ENCODE data around the gene CXCL11.

DNA sequence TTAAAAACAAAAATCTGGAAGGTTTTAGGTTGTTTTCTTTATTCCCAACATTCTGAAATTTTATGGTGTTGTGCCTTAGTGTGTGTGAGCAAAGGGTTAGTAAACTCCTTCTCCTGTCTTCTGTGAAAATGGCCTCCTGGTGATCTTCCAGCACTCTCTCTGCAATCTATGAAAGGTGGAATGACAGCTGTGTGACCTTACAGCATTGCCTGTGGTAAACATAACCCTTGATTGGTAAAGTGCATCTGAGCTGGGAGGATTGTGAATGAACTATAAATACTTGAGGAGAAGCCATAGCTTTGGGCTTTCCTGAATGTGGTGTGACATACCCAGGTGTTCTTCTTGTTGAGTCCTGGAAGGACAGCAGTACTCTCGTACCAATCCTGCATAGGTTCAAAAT lies 48.7 kb upstream of the CXCL11 start:
- TF ChIP-seq EZH2 (IDR thresholded peaks at IDR 0.05; ENCODE audit: borderline replicate concordance, insufficient read depth, low read depth, low read length, poor library complexity, severe bottlenecking) (no peak), CTCF (IDR thresholded peaks at IDR 0.05) (no peak)

Data from B cell (primary cell).